ENCODE results near the gene DDX1.

DNA sequence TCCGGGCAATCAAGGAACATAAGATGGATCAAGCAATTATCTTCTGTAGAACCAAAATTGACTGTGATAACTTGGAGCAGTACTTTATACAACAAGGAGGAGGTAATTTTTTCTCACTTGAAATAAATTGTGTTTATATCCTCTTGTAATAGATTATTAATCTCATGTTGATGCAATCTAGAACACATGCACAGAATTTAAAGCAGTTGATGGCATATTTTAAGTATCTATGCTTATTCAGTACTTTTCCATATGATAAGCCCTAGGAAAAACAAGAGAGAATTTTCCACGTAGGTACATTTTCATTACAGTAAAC, 31.8 kb downstream of the DDX1 start:
- TF ChIP-seq, protein P1, sequence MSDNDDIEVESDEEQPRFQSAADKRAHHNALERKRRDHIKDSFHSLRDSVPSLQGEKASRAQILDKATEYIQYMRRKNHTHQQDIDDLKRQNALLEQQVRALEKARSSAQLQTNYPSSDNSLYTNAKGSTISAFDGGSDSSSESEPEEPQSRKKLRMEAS (IDR thresholded peaks at IDR 0.05; ENCODE audit: insufficient read depth, insufficient read length), result no peak
- TF ChIP-seq, protein P2, sequence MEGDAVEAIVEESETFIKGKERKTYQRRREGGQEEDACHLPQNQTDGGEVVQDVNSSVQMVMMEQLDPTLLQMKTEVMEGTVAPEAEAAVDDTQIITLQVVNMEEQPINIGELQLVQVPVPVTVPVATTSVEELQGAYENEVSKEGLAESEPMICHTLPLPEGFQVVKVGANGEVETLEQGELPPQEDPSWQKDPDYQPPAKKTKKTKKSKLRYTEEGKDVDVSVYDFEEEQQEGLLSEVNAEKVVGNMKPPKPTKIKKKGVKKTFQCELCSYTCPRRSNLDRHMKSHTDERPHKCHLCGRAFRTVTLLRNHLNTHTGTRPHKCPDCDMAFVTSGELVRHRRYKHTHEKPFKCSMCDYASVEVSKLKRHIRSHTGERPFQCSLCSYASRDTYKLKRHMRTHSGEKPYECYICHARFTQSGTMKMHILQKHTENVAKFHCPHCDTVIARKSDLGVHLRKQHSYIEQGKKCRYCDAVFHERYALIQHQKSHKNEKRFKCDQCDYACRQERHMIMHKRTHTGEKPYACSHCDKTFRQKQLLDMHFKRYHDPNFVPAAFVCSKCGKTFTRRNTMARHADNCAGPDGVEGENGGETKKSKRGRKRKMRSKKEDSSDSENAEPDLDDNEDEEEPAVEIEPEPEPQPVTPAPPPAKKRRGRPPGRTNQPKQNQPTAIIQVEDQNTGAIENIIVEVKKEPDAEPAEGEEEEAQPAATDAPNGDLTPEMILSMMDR (IDR thresholded peaks at IDR 0.05; ENCODE audit: extremely low read depth in 1 of 2, insufficient read depth in 1 of 2, low read depth in 1 of 2, low read length in 2 of 2), result no peak
- TF ChIP-seq POLR2A (IDR thresholded peaks at IDR 0.05; ENCODE audit: low read depth, low read length) (no peak), POLR2AphosphoS5 (IDR thresholded peaks at IDR 0.05; ENCODE audit: insufficient read depth, low read depth, low read length) (no peak), EZH2 (IDR thresholded peaks at IDR 0.05; ENCODE audit: borderline replicate concordance, low read depth, low read length, severe bottlenecking) (no peak), JUN (IDR thresholded peaks at IDR 0.05; ENCODE audit: borderline replicate concordance, insufficient read depth, insufficient read length, low read depth) (no peak)

Measured in endothelial cell of umbilical vein (primary cell).